ENCODE measurements around the gene GPBP1.

Gene GPBP1

DNA sequence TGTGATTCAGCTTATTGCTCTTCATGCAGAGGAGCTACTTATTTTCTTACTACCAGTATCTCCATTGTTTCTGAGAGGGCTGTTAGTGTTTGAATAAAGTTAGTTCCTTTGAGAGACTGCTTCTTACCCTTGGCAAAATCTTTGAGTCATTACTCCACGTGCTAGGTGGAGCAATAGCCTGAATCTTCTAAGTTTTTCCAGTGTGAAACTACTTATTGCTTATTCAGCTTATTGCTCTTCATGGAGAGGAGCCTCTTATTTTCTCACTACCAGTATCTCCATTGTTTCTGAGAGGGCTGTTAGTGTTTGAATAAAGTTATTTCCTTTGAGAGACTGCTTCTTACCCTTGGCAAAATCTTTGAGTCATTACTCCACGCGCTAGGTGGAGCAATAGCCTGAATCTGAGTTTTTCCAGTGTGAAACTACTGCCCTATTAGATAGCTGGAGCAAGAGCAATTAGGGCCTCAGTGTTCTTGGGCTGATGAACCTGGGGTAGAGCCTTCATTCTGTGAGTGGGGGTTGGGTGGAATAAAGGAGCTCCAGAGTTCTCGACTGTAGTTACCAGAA, 41.9 kb downstream of the GPBP1 start:
- no peak for DNase-seq

DNA sequence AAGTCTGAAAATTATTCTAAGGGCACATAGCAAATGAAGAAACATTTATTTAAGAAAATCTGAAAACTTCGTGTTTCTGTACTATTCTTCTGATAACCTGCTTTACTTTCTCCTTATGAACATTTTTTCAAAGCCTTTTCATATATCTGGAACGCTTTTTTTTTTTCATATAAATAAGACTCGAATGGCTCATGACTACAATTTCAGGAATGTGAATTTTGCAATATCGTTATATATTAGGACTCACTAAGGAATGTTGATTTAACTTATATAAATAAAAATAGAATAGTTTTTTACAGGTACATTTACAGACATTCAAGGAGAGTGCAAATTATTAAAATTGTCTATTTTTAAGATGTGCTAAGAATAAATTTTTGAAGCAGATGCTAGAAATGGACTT, 42.9 kb downstream of the GPBP1 start:
- TF ChIP-seq GATA1 (IDR thresholded peaks at IDR 0.05; ENCODE audit: low read depth, low read length) (no peak), POLR2A (IDR thresholded peaks at IDR 0.05; ENCODE audit: low read length) (no peak)
- no peak for DNase-seq

More for the DNA sequence above, 41.9 kb downstream of the GPBP1 start:
- TF ChIP-seq POLR2A (IDR thresholded peaks at IDR 0.05; ENCODE audit: low read length) (no peak), GATA1 (IDR thresholded peaks at IDR 0.05; ENCODE audit: low read depth, low read length) (no peak)

DNA sequence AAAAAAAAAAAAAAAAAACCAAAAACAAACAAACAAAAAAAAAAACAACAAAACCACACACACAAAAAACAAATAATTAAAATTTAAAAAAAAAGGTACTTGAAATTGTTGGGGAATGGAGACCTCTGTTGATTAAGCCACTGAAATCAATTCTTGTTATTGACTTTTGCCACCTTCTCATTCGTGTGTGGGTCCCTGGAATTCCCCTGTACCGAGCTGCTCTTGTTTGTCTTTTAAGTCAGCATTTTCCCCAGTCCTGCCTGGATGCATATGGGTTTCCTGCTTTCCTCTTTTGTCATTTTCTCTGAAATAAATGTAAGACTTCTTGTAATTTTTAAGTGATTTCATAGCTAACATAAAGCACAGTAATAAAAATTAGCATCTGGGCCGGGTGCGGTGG, 45.5 kb downstream of the GPBP1 start:
- DNase-seq: peak in 1 of 2 experiments; percentile 6
- TF ChIP-seq GATA1 (IDR thresholded peaks at IDR 0.05; ENCODE audit: low read depth, low read length) (no peak), POLR2A (IDR thresholded peaks at IDR 0.05; ENCODE audit: low read length) (no peak)

DNA sequence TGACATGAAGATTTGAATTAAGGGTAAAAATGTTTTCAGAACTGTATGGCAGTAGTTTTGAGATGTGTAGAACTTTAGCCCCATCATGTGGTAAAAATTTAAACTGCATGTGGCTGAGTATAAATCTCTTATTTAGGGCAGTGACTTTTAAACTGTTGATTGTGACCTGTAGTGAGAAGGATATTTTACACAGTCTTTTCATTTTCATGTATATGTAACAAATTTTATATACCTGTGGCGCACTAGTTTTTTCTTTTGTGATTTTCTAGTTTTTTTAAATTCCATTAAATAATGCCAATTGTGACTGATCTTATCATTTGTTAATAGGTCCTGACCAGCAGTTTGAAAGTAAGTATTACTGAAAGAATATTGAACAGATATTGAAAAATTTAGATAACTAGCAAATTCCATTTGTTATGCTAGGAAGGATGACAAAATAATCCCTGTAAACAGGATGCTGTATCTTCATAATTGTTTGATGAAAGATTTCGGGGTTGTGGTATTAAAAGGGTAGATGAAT, 47.2 kb downstream of the GPBP1 start:
- DNase-seq: peak; percentile 70 to 86

DNA sequence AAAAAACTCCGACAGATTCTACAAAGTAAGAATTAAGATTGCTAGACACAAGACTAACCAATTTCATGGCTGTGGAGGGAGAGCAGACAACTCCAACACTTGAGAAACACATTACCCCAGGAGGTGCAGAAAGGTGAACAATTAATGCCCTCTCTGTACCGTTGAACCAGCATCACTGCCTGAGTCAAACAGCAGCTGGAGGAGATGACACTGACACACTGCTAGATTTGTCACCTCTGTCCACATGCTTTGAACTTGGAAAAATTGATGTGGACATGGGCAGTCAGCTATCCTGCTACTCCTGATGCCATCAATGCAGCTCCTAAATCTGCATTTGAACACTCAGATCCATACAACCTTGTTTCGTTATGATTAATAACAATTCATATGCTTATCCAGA, 51.7 kb downstream of the GPBP1 start:
- DNase-seq: no peak
- no peak for TF ChIP-seq GATA1 (IDR thresholded peaks at IDR 0.05; ENCODE audit: low read depth, low read length)
- no peak for TF ChIP-seq POLR2A (IDR thresholded peaks at IDR 0.05; ENCODE audit: low read length)

More for the DNA sequence above, 47.2 kb downstream of the GPBP1 start:
- TF ChIP-seq POLR2A (IDR thresholded peaks at IDR 0.05; ENCODE audit: low read length) (no peak), GATA1 (IDR thresholded peaks at IDR 0.05; ENCODE audit: low read depth, low read length) (no peak)

DNA sequence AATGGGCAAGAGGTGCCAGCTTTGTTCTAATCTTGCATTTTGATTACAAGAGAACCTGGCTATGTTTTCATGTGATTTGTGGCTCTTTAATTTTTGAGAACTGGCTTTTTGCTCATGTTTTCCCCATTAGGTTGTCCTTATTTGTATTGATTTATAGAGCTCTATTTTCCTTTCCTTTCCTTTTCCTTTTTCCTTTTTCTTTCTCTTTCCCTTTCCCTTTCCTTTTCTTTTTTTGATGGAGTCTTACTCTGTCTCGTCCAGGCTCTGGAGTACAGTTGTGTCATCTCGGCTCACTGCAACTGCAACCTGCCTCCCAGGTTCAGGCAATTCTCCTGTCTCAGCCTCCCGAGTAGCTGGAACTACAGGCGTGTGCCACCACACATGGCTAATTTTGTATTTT, 55.5 kb downstream of the GPBP1 start:
- TF ChIP-seq POLR2A (IDR thresholded peaks at IDR 0.05; ENCODE audit: low read length) (no peak), GATA1 (IDR thresholded peaks at IDR 0.05; ENCODE audit: low read depth, low read length) (no peak)
- DNase-seq: no peak

DNA sequence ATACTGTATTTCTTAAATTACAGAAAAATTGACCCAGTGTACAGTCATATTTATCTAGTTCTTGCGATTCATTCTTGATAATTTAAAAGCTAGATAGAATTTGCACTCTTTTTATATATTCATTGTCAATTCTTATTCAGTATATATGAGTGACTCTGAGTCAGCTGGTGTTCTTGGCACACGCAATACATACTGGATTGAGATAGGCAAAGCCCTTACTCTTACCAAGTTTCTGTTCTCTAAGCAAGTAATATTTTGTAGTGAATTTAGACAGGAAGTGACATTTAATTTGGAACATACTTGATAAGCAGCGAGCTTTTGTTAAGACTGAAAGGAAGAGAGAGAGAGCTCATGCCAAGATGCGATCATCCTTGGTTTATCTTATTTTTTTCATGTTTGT, 57.7 kb downstream of the GPBP1 start:
- no peak for DNase-seq
- TF ChIP-seq POLR2A (IDR thresholded peaks at IDR 0.05; ENCODE audit: low read length) (no peak), GATA1 (IDR thresholded peaks at IDR 0.05; ENCODE audit: low read depth, low read length) (no peak)

DNA sequence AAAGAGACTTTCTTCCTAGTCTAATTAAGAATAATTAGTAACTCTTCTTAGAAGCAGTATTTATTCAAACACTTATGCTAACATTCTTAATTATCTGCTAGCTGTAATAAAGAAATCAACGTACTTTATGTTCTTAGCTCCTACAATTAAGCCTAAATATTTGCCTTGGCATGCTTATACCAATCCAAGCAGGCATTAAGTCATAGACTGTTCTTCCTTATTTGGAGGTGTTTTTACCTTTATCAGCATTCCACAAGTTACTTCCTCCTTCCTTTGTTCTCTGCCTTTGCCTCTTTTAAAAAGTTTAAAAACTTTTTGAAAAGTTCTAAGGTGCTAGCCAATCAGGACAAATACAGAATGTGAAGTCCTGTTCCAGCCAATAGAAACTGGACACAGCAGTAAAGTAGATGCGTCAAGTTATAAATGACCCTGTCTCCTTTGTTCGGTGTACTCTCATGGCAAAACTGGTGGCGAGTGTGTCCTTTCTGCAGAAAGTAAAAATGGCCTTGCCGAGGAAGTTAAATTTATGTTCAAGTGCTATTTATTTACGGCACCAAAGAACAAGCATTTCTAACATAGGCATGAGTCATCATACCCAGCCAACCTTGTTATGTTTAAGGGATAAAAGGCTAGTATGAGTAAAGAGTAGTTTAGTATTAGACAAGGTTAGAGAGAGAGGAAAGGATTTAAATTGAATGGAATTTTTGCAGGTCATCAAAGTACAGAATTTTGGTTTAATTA, 58.6 kb downstream of the GPBP1 start:
- TF ChIP-seq GATA1 (IDR thresholded peaks at IDR 0.05; ENCODE audit: low read depth, low read length): no peak
- no peak for TF ChIP-seq POLR2A (IDR thresholded peaks at IDR 0.05; ENCODE audit: low read length)
- no peak for DNase-seq

DNA sequence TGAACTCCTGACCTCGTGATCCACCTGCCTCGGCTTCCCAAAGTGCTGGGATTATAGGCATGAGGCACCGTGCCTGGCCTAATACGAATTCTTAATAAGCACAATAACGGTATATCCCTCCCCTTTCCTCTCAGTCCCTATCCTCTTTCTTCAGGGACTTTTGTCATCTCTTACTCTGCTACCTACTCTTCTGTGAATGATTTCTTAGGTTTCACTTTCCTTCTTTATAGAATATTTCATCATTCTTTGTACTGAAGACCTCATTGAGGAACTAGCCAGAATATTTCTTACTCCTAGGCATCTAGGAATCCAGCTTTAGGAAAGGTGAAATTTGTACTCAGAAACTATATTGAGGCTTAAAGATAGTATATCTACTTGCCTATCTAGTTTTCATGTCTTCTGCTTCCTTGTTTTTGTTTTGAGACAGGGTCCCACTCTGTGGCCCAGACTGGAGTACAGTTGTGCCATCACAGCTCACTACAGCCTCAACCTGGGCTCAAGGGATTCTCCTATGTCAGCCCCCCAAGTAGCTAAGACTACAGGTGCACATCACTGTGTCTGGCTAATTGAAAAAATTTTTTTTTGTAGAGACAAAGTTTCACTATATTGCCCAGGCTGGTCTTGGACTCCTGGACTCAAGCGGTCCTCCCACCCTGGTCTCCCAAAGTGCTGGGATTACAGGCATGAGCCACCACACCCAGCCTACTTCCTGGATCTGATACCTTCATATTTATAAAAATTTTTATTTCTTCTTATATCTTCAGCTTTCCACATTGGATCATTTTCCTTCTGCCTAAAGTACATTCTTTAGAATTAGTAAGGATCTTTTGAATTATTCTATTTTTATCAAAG, 69.7 kb downstream of the GPBP1 start:
- DNase-seq: no peak
- no peak for TF ChIP-seq GATA1 (IDR thresholded peaks at IDR 0.05; ENCODE audit: low read depth, low read length)
- no peak for TF ChIP-seq POLR2A (IDR thresholded peaks at IDR 0.05; ENCODE audit: low read length)

DNA sequence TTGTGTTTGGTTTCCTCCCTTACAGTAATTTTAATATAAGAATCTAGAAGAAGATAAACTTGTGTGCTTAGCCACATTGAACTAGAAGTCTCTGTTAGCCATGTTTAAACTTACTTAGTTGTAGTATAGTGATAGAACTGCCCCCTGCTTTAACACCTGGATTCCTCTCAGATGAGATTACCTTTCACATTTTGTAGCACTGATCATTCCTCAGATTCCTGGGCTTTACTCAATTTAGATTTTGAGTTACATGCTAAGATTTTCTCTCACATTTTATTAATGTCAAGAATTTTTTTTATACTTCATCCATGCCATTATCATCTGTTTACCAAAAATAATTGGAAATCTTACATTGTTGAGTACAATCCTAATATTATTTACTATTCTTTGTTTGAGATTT, 70.5 kb downstream of the GPBP1 start:
- TF ChIP-seq GATA1 (IDR thresholded peaks at IDR 0.05; ENCODE audit: low read depth, low read length) (no peak), POLR2A (IDR thresholded peaks at IDR 0.05; ENCODE audit: low read length) (no peak)

DNA sequence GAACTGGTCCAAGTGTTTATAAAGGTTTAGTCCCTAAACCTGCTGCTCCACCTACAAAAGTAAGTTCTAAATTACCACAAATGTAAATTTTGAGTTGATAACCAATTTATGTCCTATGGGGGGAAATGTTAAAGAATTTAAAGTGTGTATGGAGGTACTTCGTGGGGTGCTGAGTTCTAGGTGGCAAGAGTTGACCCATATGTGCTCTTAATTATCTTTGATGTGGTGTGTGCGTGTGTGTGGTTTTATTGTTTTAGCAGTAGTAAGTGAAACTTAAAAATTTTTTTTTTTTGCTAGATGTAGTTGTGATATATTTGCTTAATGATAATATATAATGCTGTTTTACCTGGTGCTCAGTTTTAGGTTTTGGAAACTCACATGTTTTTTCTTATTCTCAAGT, 72.6 kb downstream of the GPBP1 start:
- TF ChIP-seq GATA1 (IDR thresholded peaks at IDR 0.05; ENCODE audit: low read depth, low read length): no peak
- no peak for TF ChIP-seq POLR2A (IDR thresholded peaks at IDR 0.05; ENCODE audit: low read length)
- no peak for DNase-seq

More for the DNA sequence above, 70.5 kb downstream of the GPBP1 start:
- no peak for DNase-seq

DNA sequence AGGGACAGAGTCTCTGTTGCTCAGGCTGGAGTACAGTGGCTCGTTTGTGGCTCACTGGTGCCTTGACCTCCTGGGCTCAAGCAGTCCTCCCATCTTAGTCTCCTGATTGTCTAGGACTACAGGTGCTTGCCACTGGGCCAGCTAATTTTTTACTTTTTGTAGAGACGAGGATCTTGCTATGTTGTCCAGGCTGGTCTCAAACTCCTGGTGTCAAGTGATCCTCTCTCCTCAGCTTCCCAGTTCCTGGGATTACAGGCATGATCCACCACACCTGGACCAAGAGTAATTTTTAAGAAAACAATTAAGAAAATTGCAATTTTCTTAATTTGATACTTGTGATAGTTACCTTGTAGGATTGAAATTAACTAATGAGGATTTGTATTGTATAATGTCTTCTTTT, 73.9 kb downstream of the GPBP1 start:
- DNase-seq: no peak
- TF ChIP-seq GATA1 (IDR thresholded peaks at IDR 0.05; ENCODE audit: low read depth, low read length): no peak
- no peak for TF ChIP-seq POLR2A (IDR thresholded peaks at IDR 0.05; ENCODE audit: low read length)

DNA sequence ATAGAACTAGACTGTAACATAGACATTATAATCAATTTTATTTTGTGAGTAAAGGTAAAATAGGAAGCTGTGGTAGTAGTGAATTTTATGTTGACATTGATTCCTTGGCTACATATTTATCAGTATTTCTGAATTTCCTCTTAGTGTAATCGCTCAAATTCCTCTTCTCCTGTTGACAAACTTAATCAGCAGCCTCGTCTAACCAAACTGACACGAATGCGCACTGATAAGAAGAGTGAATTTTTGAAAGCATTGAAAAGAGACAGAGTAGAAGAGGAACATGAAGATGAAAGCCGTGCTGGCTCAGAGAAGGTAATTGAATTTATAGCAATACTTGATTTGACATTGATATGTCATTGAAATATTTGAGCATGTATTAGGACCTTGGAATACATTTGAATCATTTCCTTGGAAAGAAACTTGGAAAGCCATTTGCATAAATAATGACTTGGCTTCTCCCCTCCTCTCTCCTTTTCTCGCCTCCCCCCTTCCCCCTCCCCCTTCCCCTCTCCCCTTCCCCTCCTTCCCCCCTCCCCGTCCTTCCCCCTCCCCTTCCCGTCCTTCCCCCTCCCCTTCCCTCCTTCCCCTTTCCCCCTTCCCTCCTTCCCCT, 75.5 kb downstream of the GPBP1 start:
- TF ChIP-seq GATA1 (IDR thresholded peaks at IDR 0.05; ENCODE audit: low read depth, low read length) (no peak), POLR2A (IDR thresholded peaks at IDR 0.05; ENCODE audit: low read length) (no peak)
- DNase-seq: peak; percentile 55 to 69

DNA sequence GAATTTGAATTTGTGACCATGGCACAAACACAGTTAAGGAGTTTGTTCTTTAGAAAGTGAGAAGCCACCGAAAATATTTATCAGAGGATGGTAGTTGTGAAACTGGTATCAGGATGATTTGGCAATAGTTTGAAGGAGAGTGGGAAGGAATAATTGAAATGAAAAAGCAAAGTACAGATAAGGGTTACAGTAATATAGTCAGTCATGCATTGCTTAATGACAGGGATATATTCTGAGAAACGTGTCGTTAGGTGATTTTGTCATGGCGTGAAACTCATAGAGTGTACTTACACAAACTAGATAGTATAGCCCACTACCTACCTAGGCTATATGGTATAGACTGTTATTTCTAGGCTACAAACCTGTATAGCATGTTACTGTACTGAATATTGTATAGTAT, 84.2 kb downstream of the GPBP1 start:
- no peak for TF ChIP-seq GATA1 (IDR thresholded peaks at IDR 0.05; ENCODE audit: low read depth, low read length)
- TF ChIP-seq POLR2A (IDR thresholded peaks at IDR 0.05; ENCODE audit: low read length): no peak
- no peak for DNase-seq

Measured in erythroblast (primary cell).